NCI-H82 treated with DMSO at 0.1 percent for 48 hours (cell line): ENCODE measurements around the gene PEX11G.

ENCODE experiments used
- DNase-seq: peaks from one replicate; lab custom pipeline; 2025; ENCODE audit not compliant: unreplicated experiment; lab: John Stamatoyannopoulos, UW

The PEX11G gene

GRCh38 chr19:7488736-7489353 is at the start of gene PEX11G:
PEX11G (minus strand) TSS chr19:7489035; CDS start chr19:7489010, 25 bp downstream.
- DNase-seq = no peak

DNA sequence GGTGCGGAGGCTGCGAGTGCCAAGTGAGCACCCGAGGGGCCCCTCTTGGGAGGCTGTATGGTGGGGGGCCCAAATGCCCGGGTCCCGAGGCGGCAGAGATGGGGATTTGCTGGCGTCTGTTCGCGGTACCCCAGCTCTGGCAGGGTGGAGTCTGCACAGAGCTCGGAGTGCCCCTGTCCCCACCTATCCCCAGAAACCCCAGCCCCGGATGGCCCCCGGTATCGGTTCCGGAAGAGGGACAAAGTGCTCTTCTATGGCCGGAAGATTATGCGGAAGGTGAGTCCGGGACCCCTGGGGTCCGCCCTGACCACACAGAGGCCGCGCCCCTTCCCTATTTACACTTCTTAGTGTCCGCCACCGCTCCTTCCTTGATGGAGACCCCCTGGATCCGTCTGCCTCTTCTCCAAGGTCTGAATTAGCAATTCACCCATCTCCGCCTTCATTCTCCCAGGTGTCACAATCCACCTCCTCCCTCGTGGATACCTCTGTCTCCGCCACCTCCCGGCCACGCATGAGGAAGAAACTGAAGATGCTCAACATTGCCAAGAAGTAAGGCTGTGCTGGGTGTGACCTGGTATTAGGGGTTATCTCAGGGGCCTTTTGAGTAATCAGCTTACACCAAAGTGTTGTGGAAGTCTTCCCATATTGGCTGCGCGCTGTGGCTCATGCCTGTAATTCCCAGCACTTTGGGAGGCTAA is 47.3 kb upstream of the PEX11G start:
- DNase-seq = peak; percentile 40

DNA sequence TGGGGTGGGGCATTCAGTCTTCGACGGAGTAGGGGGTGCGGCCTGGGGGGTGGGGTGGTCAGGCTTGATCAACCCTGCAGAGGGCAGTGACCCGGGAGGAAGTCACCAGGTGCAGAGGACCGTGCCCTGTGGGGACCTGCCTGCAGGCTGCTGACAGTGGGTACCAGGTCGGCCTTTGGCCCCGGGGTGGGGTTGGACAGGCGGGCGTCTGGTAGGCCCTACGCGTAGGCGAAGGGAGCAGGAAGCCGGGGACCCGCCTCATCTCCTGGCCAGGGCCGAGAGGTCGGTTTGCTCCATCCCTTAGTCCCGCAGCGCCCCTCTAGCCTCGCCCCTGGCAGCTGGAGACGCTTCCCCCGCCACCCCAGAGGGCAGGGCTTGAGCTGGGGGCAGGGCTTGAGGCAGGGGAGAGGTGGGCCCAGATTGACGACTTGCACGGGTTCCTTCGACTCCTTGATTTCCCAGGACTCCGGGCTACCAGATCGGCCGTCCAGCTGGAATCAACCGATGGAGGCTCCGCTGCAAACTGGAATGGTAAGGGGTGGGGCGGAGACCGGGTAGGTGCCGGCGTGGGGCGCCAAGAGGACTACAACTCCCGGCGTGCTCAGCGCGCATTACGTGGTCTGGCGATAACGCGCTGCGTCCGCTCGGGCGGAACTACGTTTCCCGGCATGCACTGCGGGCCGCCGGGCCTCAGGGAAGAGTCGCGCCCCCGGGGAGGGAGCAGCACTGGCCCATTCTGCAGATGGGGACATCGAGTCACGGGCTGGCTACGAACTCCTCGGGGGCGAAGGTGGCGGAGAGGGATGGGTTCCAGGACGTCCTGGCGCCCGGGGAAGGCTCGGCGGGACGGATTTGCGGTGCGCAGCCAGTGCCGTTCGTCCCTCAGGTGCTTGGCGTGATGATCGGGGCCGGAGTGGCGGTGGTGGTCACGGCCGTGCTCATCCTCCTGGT is 46.5 kb upstream of the PEX11G start, which contains the start of gene PNPLA6:
Gene PNPLA6 (plus strand): TSS at position 671 of the 951 bp plus-strand sequence. CDS start 72 bp downstream, at position 743.
- peak; percentile 54 for DNase-seq

- DNase-seq = peak; percentile 36
Measured at GRCh38 chr19:7534531-7535046, 45.8 kb upstream of the PEX11G start.

DNA sequence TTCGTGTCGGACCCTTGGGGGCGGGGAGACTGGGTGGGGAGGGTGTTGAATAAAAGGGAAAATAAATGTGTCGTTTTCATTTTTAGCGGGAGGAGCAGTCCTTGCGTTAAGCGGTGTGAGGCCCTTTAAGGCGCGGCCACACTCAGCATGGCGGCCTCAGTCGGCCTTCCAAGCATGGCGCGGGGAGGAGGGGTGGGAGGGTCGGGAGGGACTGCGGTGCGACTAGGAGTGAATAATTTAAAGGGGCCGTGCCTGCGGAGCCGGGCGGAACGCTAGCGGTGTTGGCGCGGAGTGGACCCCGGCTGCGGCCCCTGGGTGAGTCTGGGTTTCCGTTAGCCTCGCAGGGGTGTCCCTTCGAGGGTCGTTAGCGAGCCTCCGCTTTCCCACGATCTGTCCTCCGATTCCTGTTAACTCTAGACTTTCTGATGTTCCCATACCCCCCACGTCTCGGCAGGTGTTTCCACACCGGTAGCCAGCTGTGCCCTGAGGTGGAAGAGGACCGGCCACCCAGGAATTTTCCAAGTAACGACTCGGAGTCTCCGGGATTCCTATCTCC is 45.2 kb upstream of the PEX11G start:
- DNase-seq = peak; percentile 56

DNA sequence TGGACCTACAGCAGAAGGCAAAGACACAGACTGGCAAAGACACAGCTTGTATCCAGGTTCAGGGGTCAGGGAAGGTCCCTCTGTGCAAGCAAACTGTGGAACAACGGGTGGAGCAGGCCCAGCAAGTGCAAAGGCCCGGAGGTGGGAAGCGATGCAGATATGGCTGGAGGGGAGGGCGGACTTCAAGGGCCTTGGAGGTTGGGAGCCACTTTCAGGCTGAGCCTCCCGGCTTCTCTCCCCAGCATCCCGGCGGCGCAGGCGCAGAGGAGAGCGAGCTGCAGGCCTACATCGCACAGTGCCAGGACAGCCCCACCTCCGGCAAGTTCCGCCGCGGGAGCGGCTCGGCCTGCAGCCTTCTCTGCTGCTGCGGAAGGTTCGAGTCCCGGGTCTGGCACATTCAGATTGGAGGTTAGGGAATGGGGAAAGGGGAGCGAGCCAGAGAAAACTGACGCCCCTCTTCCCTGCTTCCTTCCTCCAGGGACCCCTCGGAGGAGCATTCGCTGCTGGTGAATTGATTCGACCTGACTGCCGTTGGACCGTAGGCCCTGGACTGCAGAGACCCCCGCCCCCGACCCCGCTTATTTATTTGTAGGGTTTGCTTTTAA is 44.5 kb upstream of the PEX11G start:
- DNase-seq = no peak

GRCh38 chr19:7529610-7530490 is 41.0 kb upstream of the PEX11G start:
- DNase-seq = no peak

DNA sequence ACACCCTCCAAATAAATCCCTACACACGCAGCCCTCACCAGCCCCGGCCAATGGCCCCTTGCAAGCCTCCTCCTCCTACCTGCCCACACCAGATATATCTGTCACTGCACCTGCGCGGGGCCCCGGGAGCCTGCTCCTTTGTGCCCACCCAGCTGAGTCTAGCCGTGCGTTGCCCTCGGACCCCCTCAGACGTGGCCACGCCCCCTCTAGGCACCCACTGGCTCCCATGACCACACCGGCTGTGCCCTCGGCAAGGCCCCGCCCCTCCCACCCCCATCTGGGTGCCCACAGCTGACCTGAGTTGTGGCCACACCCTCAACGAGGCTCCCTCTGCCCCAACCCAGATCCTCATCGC is 40.4 kb upstream of the PEX11G start:
- DNase-seq = no peak

DNA sequence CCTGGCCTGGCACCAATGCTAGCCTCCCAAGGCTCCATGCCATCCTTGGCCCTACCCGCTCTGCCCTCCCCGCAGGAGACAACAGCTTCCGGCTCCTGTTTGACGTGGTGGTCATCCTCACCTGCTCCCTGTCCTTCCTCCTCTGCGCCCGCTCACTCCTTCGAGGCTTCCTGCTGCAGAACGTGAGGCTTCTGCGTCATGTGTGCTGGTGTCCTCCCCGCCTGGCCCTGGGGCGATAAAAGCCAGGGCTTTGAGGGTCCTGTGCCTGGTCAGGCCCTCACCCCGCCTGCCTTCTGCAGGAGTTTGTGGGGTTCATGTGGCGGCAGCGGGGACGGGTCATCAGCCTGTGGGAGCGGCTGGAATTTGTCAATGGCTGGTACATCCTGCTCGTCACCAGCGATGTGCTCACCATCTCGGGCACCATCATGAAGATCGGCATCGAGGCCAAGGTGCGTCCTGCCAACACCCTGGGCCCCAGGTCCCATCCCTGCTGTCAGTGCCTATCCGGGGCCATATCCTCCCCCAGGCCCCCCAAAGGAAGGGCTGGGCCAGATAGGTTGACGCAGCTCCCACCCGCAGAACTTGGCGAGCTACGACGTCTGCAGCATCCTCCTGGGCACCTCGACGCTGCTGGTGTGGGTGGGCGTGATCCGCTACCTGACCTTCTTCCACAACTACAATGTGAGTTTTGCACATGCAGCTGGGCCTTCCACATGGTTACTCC is 39.8 kb upstream of the PEX11G start:
- DNase-seq = no peak

DNA sequence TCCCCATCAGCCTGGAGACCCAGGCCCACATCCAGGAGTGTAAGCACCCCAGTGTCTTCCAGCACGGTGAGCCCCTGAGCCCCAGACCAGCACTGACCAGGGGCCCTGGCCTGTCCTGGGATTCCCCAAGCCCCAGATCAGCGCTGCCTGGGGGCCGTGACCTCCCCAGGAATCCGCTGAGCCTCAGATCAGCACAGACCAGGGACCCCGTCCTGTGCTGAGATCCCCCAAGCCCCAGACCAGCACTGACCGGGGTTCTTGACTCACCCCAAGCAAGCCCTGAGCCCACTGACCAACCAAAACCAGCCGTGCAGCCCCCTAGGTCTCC is 39.3 kb upstream of the PEX11G start:
- no peak for DNase-seq

GRCh38 chr19:7527516-7528191 is 38.8 kb upstream of the PEX11G start:
- no peak for DNase-seq

DNA sequence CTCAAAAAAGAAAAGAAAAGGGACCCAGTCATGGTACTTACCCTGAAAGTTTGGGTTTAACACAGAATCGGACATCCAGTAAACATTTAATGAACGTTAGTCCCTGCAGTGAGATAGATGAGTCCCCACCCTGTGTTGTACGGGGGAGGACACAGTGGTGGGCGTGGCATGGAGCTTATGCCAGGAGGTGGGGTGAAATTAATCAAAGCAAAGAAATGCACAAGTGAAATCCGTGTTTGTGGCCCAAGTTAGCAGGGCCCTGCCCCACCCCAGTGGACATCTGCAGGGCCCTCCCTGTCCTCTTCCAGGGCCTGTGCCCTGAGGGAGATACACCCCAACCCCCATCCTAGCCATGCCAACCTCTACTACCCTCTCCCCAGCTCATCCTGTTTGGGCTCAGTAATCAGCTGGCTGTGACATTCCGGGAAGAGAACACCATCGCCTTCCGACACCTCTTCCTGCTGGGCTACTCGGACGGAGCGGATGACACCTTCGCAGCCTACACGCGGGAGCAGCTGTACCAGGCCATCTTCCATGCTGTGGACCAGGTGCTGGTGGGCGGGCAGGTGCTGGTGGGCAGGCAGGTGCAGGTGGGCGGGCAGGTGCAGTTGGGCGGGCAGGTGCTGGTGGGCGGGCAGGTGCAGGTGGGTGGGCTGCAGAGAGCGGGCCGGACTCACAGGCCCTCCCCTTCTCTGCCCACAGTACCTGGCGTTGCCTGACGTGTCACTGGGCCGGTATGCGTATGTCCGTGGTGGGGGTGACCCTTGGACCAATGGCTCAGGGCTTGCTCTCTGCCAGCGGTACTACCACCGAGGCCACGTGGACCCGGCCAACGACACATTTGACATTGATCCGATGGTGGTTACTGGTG is 37.5 kb upstream of the PEX11G start:
- no peak for DNase-seq

DNA sequence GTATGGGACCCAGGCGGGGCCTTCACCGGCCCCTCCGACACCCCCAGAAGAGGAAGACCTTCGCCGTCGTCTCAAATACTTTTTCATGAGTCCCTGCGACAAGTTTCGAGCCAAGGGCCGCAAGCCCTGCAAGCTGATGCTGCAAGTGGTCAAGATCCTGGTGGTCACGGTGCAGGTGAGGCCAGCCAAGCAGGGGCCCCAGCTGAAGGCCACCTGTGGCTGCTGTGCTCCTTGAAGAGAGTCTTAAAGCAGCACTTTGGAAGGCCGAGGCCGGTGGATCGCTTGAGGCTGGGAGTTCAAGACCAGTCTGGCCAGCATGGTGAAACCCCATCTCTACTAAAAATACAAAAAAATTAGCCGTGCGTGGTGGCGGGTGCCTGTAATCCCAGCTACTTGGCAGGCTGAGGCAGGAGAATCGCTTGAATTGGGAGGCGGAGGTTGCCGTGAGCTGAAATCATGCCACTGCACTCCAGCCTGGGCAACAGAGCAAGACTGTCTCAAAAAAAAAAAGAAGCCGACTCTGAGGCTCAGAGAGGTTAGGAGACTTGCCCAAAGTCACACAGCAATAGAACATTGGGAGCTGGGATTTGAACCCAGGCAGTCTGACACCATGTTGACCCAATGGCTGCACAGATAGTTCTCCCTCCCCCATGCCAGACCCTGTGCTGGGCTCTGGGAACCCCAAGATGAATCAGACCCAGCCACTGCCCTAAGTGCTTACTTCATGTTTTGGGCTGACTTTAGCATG is 36.3 kb upstream of the PEX11G start:
- no peak for DNase-seq

DNA sequence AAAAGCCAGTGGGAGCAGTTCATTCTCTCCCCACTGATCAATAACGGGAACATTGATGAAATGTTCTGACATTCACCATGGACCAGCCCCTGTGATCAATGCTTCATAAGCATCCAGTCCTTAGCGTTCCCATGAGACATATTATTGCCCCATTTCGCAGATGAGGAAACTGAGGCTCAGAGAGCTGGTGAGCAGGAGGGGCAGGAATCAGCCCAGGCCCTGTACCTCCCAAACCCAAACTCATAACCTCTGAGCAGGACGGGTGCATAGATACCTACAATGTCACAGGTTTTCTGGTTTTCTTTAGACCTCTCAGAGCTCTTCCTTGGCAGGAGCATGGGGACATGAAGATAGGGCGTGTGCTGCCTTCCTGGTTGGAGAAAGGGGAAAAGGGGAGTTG is 35.7 kb upstream of the PEX11G start:
- DNase-seq = no peak

- no peak for DNase-seq
Measured at GRCh38 chr19:7522923-7523667, 34.3 kb upstream of the PEX11G start.
